SK-N-SH (cell line): ENCODE data around the gene TIGIT. TPM values are rescaled to one million over a fixed set of nuclear protein-coding genes. Genes with fewer than 3 reads are reported as not detected.

Source experiments
- CTCF ChIA-PET: fragments of 300-600, 350-600 bp; formaldehyde crosslinking; extraction: SDS; loops from one replicate; lab custom pipeline; 2021; lab: Yijun Ruan, JAX
- POLR2A ChIA-PET: fragments of 350-600 bp; sonication (Branson Sonifier 250); formaldehyde crosslinking; extraction: SDS; loops from one replicate; lab custom pipeline; 2020; ENCODE audit warnings: antibody characterized with exemption, inconsistent platforms; lab: Yijun Ruan, JAX
- DNase-seq: peaks from one replicate; pipeline ENCODE4 v3.0.0; 2012
- H2AFZ ChIP-seq: fragments of 200-600 bp; sonication (generic); 2 replicates; pipeline ENCODE4 v1.8.1; 2016; ENCODE audit warnings: antibody characterized with exemption, mild to moderate bottlenecking, low read depth
- H3F3A ChIP-seq: fragments of 200-600 bp; sonication (generic); replicated peaks from 2 replicates; pipeline ENCODE3; 2016; ENCODE audit warnings: antibody characterized with exemption, mild to moderate bottlenecking; ENCODE audit not compliant: insufficient read depth
- H3K27ac ChIP-seq, 2 experiments: fragments of 200-500 bp in 1 of 2; fragments of 200-600 bp in 1 of 2; sonication (Bioruptor generic) in 1 of 2; sonication (generic), shearing (Covaris generic) in 1 of 2; 2 replicates each; pipeline versions ENCODE4 v1.5.1 to v1.6.1; 2014 to 2016; ENCODE audit warnings: low read depth in 2 of 2, inconsistent platforms in 1 of 2, low read length in 1 of 2, mild to moderate bottlenecking in 1 of 2, mixed read lengths in 1 of 2
- H3K27me3 ChIP-seq: fragments of 200-600 bp; sonication (generic), shearing (Covaris generic); 2 replicates; pipeline ENCODE4 v1.6.1; 2016; ENCODE audit warnings: mixed run types; ENCODE audit not compliant: insufficient read depth
- H3K36me3 ChIP-seq, 2 experiments: fragments of 200-500 bp in 1 of 2; fragments of 200-600 bp in 1 of 2; sonication (Bioruptor generic) in 1 of 2; sonication (generic) in 1 of 2; replicated peaks in 1 of 2; 2 replicates each; pipeline versions ENCODE3 to v1.5.1; 2014 to 2016; ENCODE audit warnings: low read length in 1 of 2, mild to moderate bottlenecking in 1 of 2; ENCODE audit not compliant: insufficient read depth in 2 of 2, control insufficient read depth in 1 of 2
- H3K4me1 ChIP-seq, 2 experiments: fragments of 200-500 bp in 1 of 2; fragments of 200-600 bp in 1 of 2; sonication (Bioruptor generic) in 1 of 2; sonication (generic), shearing (Covaris generic) in 1 of 2; 2 replicates each; pipeline versions ENCODE4 v1.5.1 to v1.6.1; 2014 to 2016; ENCODE audit warnings: low read depth in 1 of 2, low read length in 1 of 2, mixed run types in 1 of 2; ENCODE audit not compliant: insufficient read depth in 2 of 2, control insufficient read depth in 1 of 2
- H3K4me2 ChIP-seq: fragments of 200-600 bp; sonication (generic), shearing (Covaris generic); 2 replicates; pipeline ENCODE4 v1.6.1; 2017; ENCODE audit warnings: mixed run types
- H3K4me3 ChIP-seq, 2 experiments: fragments of 200-500 bp in 1 of 2; fragments of 200-600 bp in 1 of 2; sonication (Bioruptor generic) in 1 of 2; sonication (generic), shearing (Covaris generic) in 1 of 2; 2 replicates each; pipeline versions ENCODE4 v1.5.1 to v1.8.1; 2014 to 2016; ENCODE audit warnings: low read depth in 2 of 2, inconsistent platforms in 1 of 2, low read length in 1 of 2, mild to moderate bottlenecking in 1 of 2, mixed read lengths in 1 of 2, moderate library complexity in 1 of 2
- H3K79me2 ChIP-seq: fragments of 200-600 bp; sonication (generic); 2 replicates; pipeline ENCODE4 v1.8.1; 2017; ENCODE audit warnings: mild to moderate bottlenecking; ENCODE audit not compliant: insufficient read depth
- H3K9ac ChIP-seq: fragments of 200-600 bp; sonication (generic); 2 replicates; pipeline ENCODE4 v1.6.1; 2017; ENCODE audit warnings: mixed run types
- H3K9me2 ChIP-seq: fragments of 200-600 bp; sonication (generic); 2 replicates; pipeline ENCODE4 v1.6.1; 2017; ENCODE audit warnings: mixed run types
- H3K9me3 ChIP-seq: fragments of 200-600 bp; sonication (generic); 2 replicates; pipeline ENCODE4 v1.6.1; 2017; ENCODE audit warnings: mixed run types, mild to moderate bottlenecking, moderate library complexity
- H4K20me1 ChIP-seq: fragments of 200-600 bp; sonication (generic); 2 replicates; pipeline ENCODE4 v1.6.1; 2017; ENCODE audit warnings: mild to moderate bottlenecking, mixed run types; ENCODE audit not compliant: insufficient read depth
- ELF1 ChIP-seq: IDR thresholded peaks from 2 replicates; pipeline ENCODE4 v1.4.0; 2012
- EP300 ChIP-seq, 2 experiments: IDR thresholded peaks; 2 replicates each; pipeline versions ENCODE4 v1.4.0 to v1.6.1; 2012; ENCODE audit warnings: borderline replicate concordance in 1 of 2, low read depth in 1 of 2, low read length in 1 of 2
- EZH2phosphoT487 ChIP-seq: fragments of 200-600 bp; sonication (generic); IDR thresholded peaks from 2 replicates; pipeline ENCODE4 v1.6.1; 2017; ENCODE audit warnings: low read depth, mixed run types, mild to moderate bottlenecking, antibody characterized with exemption, moderate library complexity, borderline replicate concordance
- FOXM1 ChIP-seq: IDR thresholded peaks from 2 replicates; pipeline ENCODE4 v1.4.0; 2012; ENCODE audit warnings: low read depth, mild to moderate bottlenecking
- GATA2 ChIP-seq: sonication (generic); formaldehyde crosslinking; IDR thresholded peaks from 2 replicates; pipeline ENCODE4 v1.5.0; 2020; ENCODE audit warnings: mild to moderate bottlenecking, missing genetic modification reagents
- MEF2A ChIP-seq: IDR thresholded peaks from 2 replicates; pipeline ENCODE4 v1.4.0; 2012; ENCODE audit warnings: low read depth, borderline replicate concordance
- POLR2AphosphoS5 ChIP-seq: IDR thresholded peaks from 2 replicates; pipeline ENCODE4 v1.6.1; 2012; ENCODE audit warnings: low read depth, low read length
- RAD21 ChIP-seq: IDR thresholded peaks from 2 replicates; pipeline ENCODE4 v1.6.1; 2012; ENCODE audit warnings: mild to moderate bottlenecking, low read length
- RXRA ChIP-seq: IDR thresholded peaks from 2 replicates; pipeline ENCODE4 v1.4.0; 2012; ENCODE audit warnings: low read depth, mild to moderate bottlenecking, borderline replicate concordance
- SMC3 ChIP-seq: IDR thresholded peaks from 2 replicates; pipeline ENCODE4 v1.6.1; 2012; ENCODE audit warnings: low read depth, low read length, improper control_type of control experiment
- TAF1 ChIP-seq: IDR thresholded peaks from 2 replicates; pipeline ENCODE4 v1.6.1; 2012; ENCODE audit warnings: low read depth, mild to moderate bottlenecking, low read length, moderate library complexity, borderline replicate concordance
- YY1 ChIP-seq: IDR thresholded peaks from 2 replicates; pipeline ENCODE4 v1.4.0; 2012; ENCODE audit warnings: low read depth, mild to moderate bottlenecking
- WGBS: methylation state at CpG from one replicate; pipeline ENCODE4 v1.1.6; 2017; ENCODE audit warnings: low lambda C conversion rate; 5-methylcytosine and 5-hydroxymethylcytosine counted together
- polyA plus RNA-seq, 3 experiments: library from polyadenylated mRNA; depleted of rRNA; stranded (reverse); fragments of >200 nt; gene quantifications; 2 replicates each; pipeline ENCODE4 v1.2.3, GENCODE V29; 2012
- TF ChIP-seq, protein P1 (sequence below): fragments of 200-600 bp; sonication (generic); IDR thresholded peaks from 2 replicates; pipeline ENCODE4 v1.6.1; 2017; ENCODE audit warnings: antibody characterized with exemption, mild to moderate bottlenecking, moderate library complexity
- TF ChIP-seq, protein P2 (sequence below): IDR thresholded peaks from 2 replicates; pipeline ENCODE4 v1.4.0; 2012; ENCODE audit warnings: low read depth
- TF ChIP-seq, protein P3 (sequence below): IDR thresholded peaks from 2 replicates; pipeline ENCODE4 v1.4.0; 2012; ENCODE audit warnings: low read depth, borderline replicate concordance

Gene TIGIT
- polyA plus RNA-seq, 1 of the 3 experiments (the other 2 are of a cell fraction): not detected

GRCh38 chr3:114290911-114291901 lies 2.6 kb upstream of the TIGIT start:
- no peaks in the 10 kb centered on the region for H3K9me3 ChIP-seq
- H3K27ac ChIP-seq: no peak overlapping the region
- ChIA-PET CTCF (interaction anchor here (0.8 to 1.5 kb wide), 10 partner anchors 15 to 211 kb away, joined by 3 to 9 read pairs (median 4); no protein-coding TSS in a partner anchor), POLR2A (no interaction called here)
- DNase-seq: peak; percentile 70
- H4K20me1 ChIP-seq: no peaks in the 10 kb centered on the region
- H3K27me3 ChIP-seq: no peaks in the 10 kb centered on the region
- H3K9me2 ChIP-seq: no peaks in the 10 kb centered on the region
- H3F3A ChIP-seq: no peaks in the 10 kb centered on the region
- no peak overlapping the region for H3K4me2 ChIP-seq
- WGBS: 66% methylated on average over 10 of the region's 23 CpGs
- TF ChIP-seq SMC3 (peak; percentile 38), RXRA (no peak), RAD21 (peak; percentile 38)
- TF ChIP-seq, protein P1, sequence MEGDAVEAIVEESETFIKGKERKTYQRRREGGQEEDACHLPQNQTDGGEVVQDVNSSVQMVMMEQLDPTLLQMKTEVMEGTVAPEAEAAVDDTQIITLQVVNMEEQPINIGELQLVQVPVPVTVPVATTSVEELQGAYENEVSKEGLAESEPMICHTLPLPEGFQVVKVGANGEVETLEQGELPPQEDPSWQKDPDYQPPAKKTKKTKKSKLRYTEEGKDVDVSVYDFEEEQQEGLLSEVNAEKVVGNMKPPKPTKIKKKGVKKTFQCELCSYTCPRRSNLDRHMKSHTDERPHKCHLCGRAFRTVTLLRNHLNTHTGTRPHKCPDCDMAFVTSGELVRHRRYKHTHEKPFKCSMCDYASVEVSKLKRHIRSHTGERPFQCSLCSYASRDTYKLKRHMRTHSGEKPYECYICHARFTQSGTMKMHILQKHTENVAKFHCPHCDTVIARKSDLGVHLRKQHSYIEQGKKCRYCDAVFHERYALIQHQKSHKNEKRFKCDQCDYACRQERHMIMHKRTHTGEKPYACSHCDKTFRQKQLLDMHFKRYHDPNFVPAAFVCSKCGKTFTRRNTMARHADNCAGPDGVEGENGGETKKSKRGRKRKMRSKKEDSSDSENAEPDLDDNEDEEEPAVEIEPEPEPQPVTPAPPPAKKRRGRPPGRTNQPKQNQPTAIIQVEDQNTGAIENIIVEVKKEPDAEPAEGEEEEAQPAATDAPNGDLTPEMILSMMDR: peak; percentile 70
- H3K36me3 ChIP-seq: no peaks in the 10 kb centered on the region
- H2AFZ ChIP-seq: no peak overlapping the region
- no peak overlapping the region for H3K9ac ChIP-seq
- no peaks in the 10 kb centered on the region for H3K4me1 ChIP-seq
- H3K79me2 ChIP-seq: no peaks in the 10 kb centered on the region
- H3K4me3 ChIP-seq: peak overlapping the region in 1 of 2 experiments; percentile 43; a peak in 1 of 4 replicates

DNA sequence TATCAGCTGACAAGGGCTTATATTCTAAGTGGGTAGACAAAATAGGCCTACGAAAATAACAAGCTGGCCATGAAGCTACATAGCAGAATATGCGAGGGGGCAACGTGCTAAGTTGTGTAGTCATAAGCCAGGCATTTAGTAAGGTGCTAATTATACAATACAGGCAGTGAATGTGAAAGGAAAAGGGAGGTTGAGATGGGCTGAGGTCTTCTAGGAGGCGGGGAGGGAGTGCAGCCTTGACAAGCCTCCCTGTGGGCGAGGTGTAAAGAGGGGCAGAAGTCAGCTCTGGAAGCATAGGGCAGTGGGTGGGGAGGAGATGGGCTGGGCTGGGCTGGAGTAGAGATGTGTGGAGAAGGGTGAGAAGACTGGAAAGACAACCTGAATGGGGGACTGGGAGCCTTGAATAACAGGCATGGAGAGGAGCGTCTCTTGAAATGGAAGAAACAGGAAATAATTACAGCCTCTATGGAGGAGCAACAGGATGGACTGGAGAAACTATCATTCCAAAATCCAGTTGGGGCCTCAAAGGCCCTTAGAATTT lies 1.2 kb downstream of the TIGIT start:
- ChIA-PET POLR2A (interaction anchor here (0.6 kb wide), 1 partner anchor 936 kb away, joined by 3 read pairs; no protein-coding TSS in a partner anchor), CTCF (interaction anchor here (1.0 to 1.2 kb wide), 2 partner anchors 10 to 40 kb away, joined by 3 to 4 read pairs; no protein-coding TSS in a partner anchor)
- Histone ChIP-seq H3F3A (no peaks in the 10 kb centered on the region), H3K9ac (no peak overlapping the region), H3K4me1 (no peaks in the 10 kb centered on the region; a peak in 1 of 4 replicates), H3K4me3 (no peak overlapping the region), H2AFZ (no peak overlapping the region), H3K9me3 (no peaks in the 10 kb centered on the region), H3K27ac (no peak overlapping the region), H4K20me1 (no peaks in the 10 kb centered on the region), H3K36me3 (no peaks in the 10 kb centered on the region), H3K4me2 (no peak overlapping the region), H3K27me3 (no peaks in the 10 kb centered on the region), H3K9me2 (no peaks in the 10 kb centered on the region), H3K79me2 (no peaks in the 10 kb centered on the region)
- TF ChIP-seq EP300 (IDR thresholded peaks at IDR 0.05; ENCODE audit: borderline replicate concordance in 1 of 2, low read depth in 1 of 2, low read length in 1 of 2) (no peak), GATA2 (no peak), TAF1 (no peak), SMC3 (no peak), RAD21 (no peak), MEF2A (no peak), FOXM1 (no peak), ELF1 (no peak), EZH2phosphoT487 (no peak), YY1 (no peak), POLR2AphosphoS5 (no peak)
- TF ChIP-seq, protein P2, sequence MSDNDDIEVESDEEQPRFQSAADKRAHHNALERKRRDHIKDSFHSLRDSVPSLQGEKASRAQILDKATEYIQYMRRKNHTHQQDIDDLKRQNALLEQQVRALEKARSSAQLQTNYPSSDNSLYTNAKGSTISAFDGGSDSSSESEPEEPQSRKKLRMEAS: no peak
- TF ChIP-seq, protein P3, sequence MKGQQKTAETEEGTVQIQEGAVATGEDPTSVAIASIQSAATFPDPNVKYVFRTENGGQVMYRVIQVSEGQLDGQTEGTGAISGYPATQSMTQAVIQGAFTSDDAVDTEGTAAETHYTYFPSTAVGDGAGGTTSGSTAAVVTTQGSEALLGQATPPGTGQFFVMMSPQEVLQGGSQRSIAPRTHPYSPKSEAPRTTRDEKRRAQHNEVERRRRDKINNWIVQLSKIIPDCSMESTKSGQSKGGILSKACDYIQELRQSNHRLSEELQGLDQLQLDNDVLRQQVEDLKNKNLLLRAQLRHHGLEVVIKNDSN: no peak
- no peak for DNase-seq
- 61% methylated on average over 6 of the region's 6 CpGs for WGBS
